HEK293 (cell line): ENCODE results near the gene AATF.
A peak's percentile ranks its signal among the peaks of the same experiment; 100 is the strongest.

Experiments
- CTCF ChIA-PET: fragments of 350-600 bp; formaldehyde crosslinking; extraction: SDS; loops from one replicate; lab custom pipeline; 2021; ENCODE audit warnings: antibody characterized with exemption; lab: Yijun Ruan, JAX
- POLR2A ChIA-PET: fragments of 300-600 bp; formaldehyde crosslinking; extraction: SDS; loops from one replicate; lab custom pipeline; 2020; ENCODE audit warnings: antibody characterized with exemption, inconsistent platforms; lab: Yijun Ruan, JAX
- H3K27ac ChIP-seq: fragments of 200-500 bp; sonication (Bioruptor generic); 2 replicates; pipeline ENCODE4 v1.5.1; 2014; ENCODE audit warnings: low read depth, low read length, control low read depth, inconsistent platforms; ENCODE audit errors: extremely low read depth
- H3K36me3 ChIP-seq, 2 experiments: fragments of 200-500 bp in 1 of 2; sonication (Bioruptor generic) in 1 of 2; 1 replicate in 1 of 2; 2 replicates in 1 of 2; pipeline ENCODE4 v1.5.1; 2014 to 2017; ENCODE audit warnings: inconsistent platforms in 2 of 2, low read length in 2 of 2; ENCODE audit not compliant: control insufficient read depth in 2 of 2, insufficient read depth in 1 of 2
- H3K4me1 ChIP-seq: fragments of 200-500 bp; sonication (Bioruptor generic); 2 replicates; pipeline ENCODE4 v1.5.1; 2014; ENCODE audit warnings: mild to moderate bottlenecking, low read length, inconsistent platforms; ENCODE audit not compliant: control insufficient read depth, insufficient read depth
- H3K4me3 ChIP-seq: 2 replicates; pipeline ENCODE4 v1.5.1; 2011; ENCODE audit warnings: low read depth, mild to moderate bottlenecking, control low read depth, low read length, moderate library complexity
- H3K9me3 ChIP-seq: fragments of 200-500 bp; sonication (Bioruptor generic); 2 replicates; pipeline ENCODE4 v1.5.1; 2014; ENCODE audit warnings: low read depth, low read length, inconsistent platforms; ENCODE audit not compliant: control insufficient read depth, insufficient read depth
- ATF2 ChIP-seq: fragments of 450-650 bp; formaldehyde crosslinking; IDR thresholded peaks from 2 replicates; pipeline ENCODE4 v1.5.1; 2016; ENCODE audit warnings: missing biosample characterization, missing genetic modification characterization, low read depth
- BCL11B ChIP-seq: fragments of 450-650 bp; formaldehyde crosslinking; IDR thresholded peaks from 2 replicates; pipeline ENCODE4 v1.5.1; 2016; ENCODE audit warnings: low read depth, missing biosample characterization, missing genetic modification characterization
- KLF8 ChIP-seq: fragments of 450-650 bp; formaldehyde crosslinking; IDR thresholded peaks from 2 replicates; pipeline ENCODE4 v1.5.1; 2016; ENCODE audit warnings: missing biosample characterization, missing genetic modification characterization
- PRDM1 ChIP-seq: fragments of 450-650 bp; formaldehyde crosslinking; IDR thresholded peaks from 2 replicates; pipeline ENCODE4; 2016; ENCODE audit warnings: missing biosample characterization, missing genetic modification characterization
- ZBTB17 ChIP-seq: fragments of 450-650 bp; formaldehyde crosslinking; IDR thresholded peaks from 2 replicates; pipeline ENCODE4 v1.5.1; 2016; ENCODE audit warnings: missing biosample characterization, missing genetic modification characterization
- ZFP3 ChIP-seq: fragments of 450-650 bp; formaldehyde crosslinking; IDR thresholded peaks from 2 replicates; pipeline ENCODE4 v1.5.1; 2016; ENCODE audit warnings: low read depth, missing biosample characterization, missing genetic modification characterization
- ZFP37 ChIP-seq: fragments of 450-650 bp; formaldehyde crosslinking; IDR thresholded peaks from 2 replicates; pipeline ENCODE4 v1.5.1; 2016; ENCODE audit warnings: missing biosample characterization, missing genetic modification characterization
- ZNF202 ChIP-seq: fragments of 450-650 bp; formaldehyde crosslinking; IDR thresholded peaks from 2 replicates; pipeline ENCODE4 v1.5.1; 2016; ENCODE audit warnings: missing biosample characterization, missing genetic modification characterization, borderline replicate concordance
- ZNF341 ChIP-seq: fragments of 450-650 bp; formaldehyde crosslinking; IDR thresholded peaks from 2 replicates; pipeline ENCODE4; 2016; ENCODE audit warnings: low read depth, missing biosample characterization, missing genetic modification characterization
- ZNF366 ChIP-seq: fragments of 450-650 bp; formaldehyde crosslinking; conservative IDR thresholded peaks from 2 replicates; pipeline ENCODE4 v1.5.1; 2016; ENCODE audit warnings: missing biosample characterization, missing genetic modification characterization
- ZNF404 ChIP-seq: fragments of 450-650 bp; formaldehyde crosslinking; IDR thresholded peaks from 2 replicates; pipeline ENCODE4 v1.5.1; 2017; ENCODE audit warnings: missing biosample characterization, missing genetic modification characterization
- ZNF416 ChIP-seq: fragments of 450-650 bp; formaldehyde crosslinking; IDR thresholded peaks from 2 replicates; pipeline ENCODE4 v1.5.1; 2016; ENCODE audit warnings: missing biosample characterization, missing genetic modification characterization
- ZNF426 ChIP-seq: fragments of 450-650 bp; formaldehyde crosslinking; IDR thresholded peaks from 2 replicates; pipeline ENCODE4 v1.5.1; 2017; ENCODE audit warnings: missing biosample characterization, missing genetic modification characterization, mild to moderate bottlenecking, inconsistent platforms, moderate library complexity
- ZNF488 ChIP-seq: fragments of 450-650 bp; formaldehyde crosslinking; IDR thresholded peaks from 2 replicates; pipeline ENCODE4 v1.5.1; 2016; ENCODE audit warnings: missing biosample characterization, missing genetic modification characterization
- ZNF510 ChIP-seq: fragments of 450-650 bp; formaldehyde crosslinking; IDR thresholded peaks from 2 replicates; pipeline ENCODE4 v1.5.1; 2018; ENCODE audit warnings: mild to moderate bottlenecking, missing genetic modification characterization, missing biosample characterization; ENCODE audit not compliant: insufficient replicate concordance
- ZNF514 ChIP-seq: fragments of 450-650 bp; formaldehyde crosslinking; IDR thresholded peaks from 2 replicates; pipeline ENCODE4 v1.5.1; 2016; ENCODE audit warnings: missing biosample characterization, missing genetic modification characterization
- ZNF549 ChIP-seq: fragments of 450-650 bp; IDR thresholded peaks from 2 replicates; pipeline ENCODE4 v1.5.1; 2018; ENCODE audit warnings: missing biosample characterization, missing genetic modification characterization, mild to moderate bottlenecking, inconsistent platforms, moderate library complexity
- ZNF621 ChIP-seq: fragments of 450-650 bp; formaldehyde crosslinking; IDR thresholded peaks from 2 replicates; pipeline ENCODE4 v1.5.1; 2017; ENCODE audit warnings: missing biosample characterization, missing genetic modification characterization
- ZNF654 ChIP-seq: fragments of 450-650 bp; formaldehyde crosslinking; IDR thresholded peaks from 2 replicates; pipeline ENCODE4 v1.5.1; 2016; ENCODE audit warnings: low read depth, missing biosample characterization, missing genetic modification characterization
- ZSCAN16 ChIP-seq: fragments of 450-650 bp; formaldehyde crosslinking; IDR thresholded peaks from 2 replicates; pipeline ENCODE4 v1.5.1; 2016; ENCODE audit warnings: missing biosample characterization, missing genetic modification characterization
- TF ChIP-seq, protein P1 (sequence below): fragments of 450-650 bp; IDR thresholded peaks from 2 replicates; pipeline ENCODE4 v1.5.1; 2018; ENCODE audit warnings: missing biosample characterization, mild to moderate bottlenecking, missing genetic modification characterization

Gene AATF

GRCh38 chr17:36949461-36949927 is 740 bp downstream of the AATF start:
- Histone ChIP-seq H3K4me1 (peaks cover 3% of the 10 kb centered on the region; the same call in 1 of the 2 replicates), H3K27ac (peak overlapping the region; percentile 85), H3K9me3 (no peaks in the 10 kb centered on the region), H3K4me3 (peak overlapping the region; percentile 89), H3K36me3 (peaks cover 32 to 41% of the 10 kb centered on the region in 2 experiments)
- peak; percentile 41; the same call in 1 of the 2 replicates for TF ChIP-seq ZNF366 (tag by site-specific recombination)
- TF ChIP-seq ZBTB17, result 0 out of 2 replicates have a peak, but pooled peaks have one; percentile 4
- TF ChIP-seq ZFP37 (tag by site-specific recombination), result no peak
- TF ChIP-seq PRDM1 (tag by site-specific recombination), result peak; percentile 54
- ChIA-PET CTCF (interaction anchor here (0.6 to 3.2 kb wide), 7 partner anchors 12 to 275 kb away, joined by 3 to 22 read pairs (median 4); partner anchors contain the start of gene LHX1), POLR2A (interaction anchor here (0.8 to 5.3 kb wide), 14 partner anchors 11 to 347 kb away, joined by 3 to 92 read pairs (median 3); partner anchors contain the start of gene LHX1)

- Histone ChIP-seq H3K36me3 (peaks cover 37 to 47% of the 10 kb centered on the region in 2 experiments), H3K9me3 (no peaks in the 10 kb centered on the region), H3K4me3 (peak overlapping the region; percentile 89), H3K4me1 (peaks cover 3% of the 10 kb centered on the region; the same call in 1 of the 2 replicates), H3K27ac (no peak overlapping the region)
- TF ChIP-seq ZNF341 (tag by site-specific recombination), result peak; percentile 61
- no peak for TF ChIP-seq ZNF621 (tag by site-specific recombination)
- ChIA-PET POLR2A (interaction anchor here (1.0 to 5.3 kb wide), 4 partner anchors 13 to 99 kb away, joined by 3 to 92 read pairs (median 4); partner anchors contain the start of gene LHX1), CTCF (interaction anchor here (1.4 to 3.2 kb wide), 2 partner anchors 97 to 98 kb away, joined by 6 to 22 read pairs; no protein-coding TSS in a partner anchor)
Measured at GRCh38 chr17:36950027-36950426, 1.3 kb downstream of the AATF start.

DNA sequence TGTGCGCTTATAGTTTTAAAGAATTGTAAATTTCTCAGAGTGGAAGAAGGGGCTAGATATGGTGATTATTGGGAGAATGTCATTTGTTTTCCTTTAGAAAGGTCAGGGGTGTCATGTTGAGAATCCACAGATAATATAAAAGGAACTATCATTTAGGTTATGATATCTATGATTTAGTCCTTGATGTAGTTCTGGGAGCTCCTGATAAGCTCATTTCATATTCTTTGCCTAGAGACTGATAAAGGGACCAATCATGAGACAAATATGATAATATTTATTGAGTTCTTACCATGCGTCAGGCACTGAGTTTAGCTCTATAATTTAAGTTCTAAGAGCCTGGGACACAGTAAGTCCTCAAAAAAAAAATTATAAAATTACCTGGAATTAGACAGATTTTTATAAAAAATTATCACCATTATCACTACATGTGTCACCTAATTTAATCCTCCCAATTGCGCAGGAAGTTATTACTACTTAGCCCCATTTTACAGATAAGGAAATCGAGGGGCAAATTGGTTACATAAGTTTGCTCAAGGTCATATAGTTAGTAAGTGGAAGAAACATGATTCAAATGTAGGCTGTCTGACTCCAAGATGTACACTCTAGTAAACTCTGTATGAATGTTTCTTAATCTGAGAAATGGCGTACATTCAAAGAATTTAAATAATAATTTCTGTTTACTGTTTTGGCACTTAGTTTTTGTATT is 2.5 kb downstream of the AATF start:
- H3K27ac ChIP-seq, result no peak overlapping the region
- H3K4me1 ChIP-seq, result peaks cover 3% of the 10 kb centered on the region; the same call in 1 of the 2 replicates
- ChIA-PET CTCF (interaction anchor here (1.2 to 1.4 kb wide), 2 partner anchors 88 to 97 kb away, joined by 3 to 6 read pairs; no protein-coding TSS in a partner anchor), POLR2A (interaction anchor here (5.3 kb wide), 1 partner anchor 14 kb away, joined by 92 read pairs; the partner anchor contains the start of gene LHX1)
- no peaks in the 10 kb centered on the region for H3K9me3 ChIP-seq
- no peak overlapping the region for H3K4me3 ChIP-seq
- peaks cover 50 to 59% of the 10 kb centered on the region in 2 experiments for H3K36me3 ChIP-seq
- TF ChIP-seq ZNF510, result no peak
- no peak for TF ChIP-seq ZNF488 (tag by site-specific recombination)
- TF ChIP-seq ZNF549 (tag by site-specific recombination), result no peak
- TF ChIP-seq ZNF514 (tag by site-specific recombination), result no peak
- no peak for TF ChIP-seq KLF8 (tag by site-specific recombination)
- no peak for TF ChIP-seq ZSCAN16 (tag by site-specific recombination)
- no peak for TF ChIP-seq BCL11B (tag by site-specific recombination)
- TF ChIP-seq, protein P1, sequence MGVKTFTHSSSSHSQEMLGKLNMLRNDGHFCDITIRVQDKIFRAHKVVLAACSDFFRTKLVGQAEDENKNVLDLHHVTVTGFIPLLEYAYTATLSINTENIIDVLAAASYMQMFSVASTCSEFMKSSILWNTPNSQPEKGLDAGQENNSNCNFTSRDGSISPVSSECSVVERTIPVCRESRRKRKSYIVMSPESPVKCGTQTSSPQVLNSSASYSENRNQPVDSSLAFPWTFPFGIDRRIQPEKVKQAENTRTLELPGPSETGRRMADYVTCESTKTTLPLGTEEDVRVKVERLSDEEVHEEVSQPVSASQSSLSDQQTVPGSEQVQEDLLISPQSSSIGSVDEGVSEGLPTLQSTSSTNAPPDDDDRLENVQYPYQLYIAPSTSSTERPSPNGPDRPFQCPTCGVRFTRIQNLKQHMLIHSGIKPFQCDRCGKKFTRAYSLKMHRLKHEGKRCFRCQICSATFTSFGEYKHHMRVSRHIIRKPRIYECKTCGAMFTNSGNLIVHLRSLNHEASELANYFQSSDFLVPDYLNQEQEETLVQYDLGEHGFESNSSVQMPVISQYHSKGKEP (tag by site-specific recombination), result no peak
- TF ChIP-seq ZNF426 (tag by site-specific recombination), result no peak
- TF ChIP-seq ZNF202 (tag by site-specific recombination), result no peak
- no peak for TF ChIP-seq ZNF654 (tag by site-specific recombination)
- TF ChIP-seq ATF2 (tag by site-specific recombination), result no peak
- TF ChIP-seq ZNF404, result no peak
- TF ChIP-seq ZNF416, result no peak
- TF ChIP-seq ZFP3 (tag by site-specific recombination), result no peak
